Measurements from ENCODE around the gene IL2RA.
"Not testable (repeated sequence)": the region's sequence is repeated elsewhere in the genome, so short reads cannot be mapped to it uniquely, and the experiment has no call there.

IL2RA gene

DNA sequence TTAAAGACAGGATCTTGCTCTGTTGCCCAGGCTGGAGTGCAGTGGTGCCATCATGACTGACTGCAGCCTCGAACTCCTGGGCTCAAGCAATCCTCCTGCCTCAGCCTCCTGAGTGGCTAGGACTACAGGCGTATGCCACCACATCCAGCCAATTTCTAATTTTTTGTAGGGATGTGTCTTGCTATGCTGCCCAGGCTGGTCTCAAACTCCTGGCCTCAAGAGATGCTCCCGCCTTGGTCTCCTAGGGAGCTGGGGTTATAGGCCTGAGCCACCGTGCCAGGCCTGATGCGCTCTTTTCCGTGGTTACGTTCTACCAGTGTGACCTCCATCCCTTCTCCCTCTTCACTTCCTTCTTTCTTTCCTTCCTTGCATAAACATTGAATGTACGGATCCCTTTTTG, 50.6 kb downstream of the IL2RA start:
- DNase-seq = no peak

- DNase-seq = no peak
Observed at GRCh38 chr10:6010569-6010968, 51.6 kb downstream of the IL2RA start.

DNA sequence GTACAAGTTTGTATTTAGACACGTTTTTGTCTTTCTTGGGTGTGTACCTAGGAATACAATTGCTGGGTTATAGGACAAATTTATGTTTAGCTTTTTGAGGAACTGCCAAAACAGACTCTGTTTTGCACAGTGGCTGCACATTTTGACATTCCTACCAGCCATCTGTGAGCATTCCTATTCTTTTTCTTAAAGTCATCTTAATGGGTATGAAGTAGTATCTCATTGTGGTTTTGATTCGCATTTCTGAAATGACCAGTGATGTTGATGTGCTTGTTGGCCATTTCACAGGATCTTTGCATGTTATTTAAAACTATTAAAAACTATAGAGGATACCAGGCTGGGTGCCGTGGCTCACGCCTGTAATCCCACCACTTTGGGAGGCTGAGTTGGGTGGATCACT, 52.2 kb downstream of the IL2RA start:
- no peak for DNase-seq

- no peak for DNase-seq
Observed at GRCh38 chr10:6009150-6009549, 53.0 kb downstream of the IL2RA start.

DNA sequence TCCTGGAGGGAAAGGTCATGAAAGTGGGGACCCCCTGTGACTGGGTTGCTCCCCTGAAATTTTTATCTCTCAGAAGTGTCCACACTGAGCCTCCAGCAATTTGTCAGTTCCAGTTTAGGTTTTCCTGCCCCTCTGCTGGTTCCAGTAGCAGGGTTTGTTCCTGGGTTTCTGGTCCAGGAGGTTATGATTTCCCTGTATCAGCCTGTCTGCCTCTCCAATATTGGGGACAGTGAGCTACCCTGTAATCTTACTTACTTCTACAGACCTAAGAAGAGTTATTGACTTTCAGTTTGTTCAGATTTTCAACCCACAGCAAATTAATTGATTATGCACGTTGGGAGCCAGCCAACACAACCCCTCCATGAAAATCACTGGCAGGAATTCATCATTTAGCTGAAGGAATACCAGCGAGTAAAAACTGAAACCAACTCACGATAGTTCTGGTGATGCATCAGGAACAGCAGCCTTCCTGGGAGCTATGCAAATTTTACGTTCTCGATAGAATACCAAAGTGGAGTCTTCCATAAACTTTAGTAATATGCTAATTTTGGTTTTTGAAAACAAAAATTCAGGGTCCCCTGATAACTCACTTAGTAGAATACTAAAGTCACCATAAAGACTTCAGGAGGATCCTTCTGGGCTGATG, 53.5 kb downstream of the IL2RA start:
- DNase-seq = no peak

DNA sequence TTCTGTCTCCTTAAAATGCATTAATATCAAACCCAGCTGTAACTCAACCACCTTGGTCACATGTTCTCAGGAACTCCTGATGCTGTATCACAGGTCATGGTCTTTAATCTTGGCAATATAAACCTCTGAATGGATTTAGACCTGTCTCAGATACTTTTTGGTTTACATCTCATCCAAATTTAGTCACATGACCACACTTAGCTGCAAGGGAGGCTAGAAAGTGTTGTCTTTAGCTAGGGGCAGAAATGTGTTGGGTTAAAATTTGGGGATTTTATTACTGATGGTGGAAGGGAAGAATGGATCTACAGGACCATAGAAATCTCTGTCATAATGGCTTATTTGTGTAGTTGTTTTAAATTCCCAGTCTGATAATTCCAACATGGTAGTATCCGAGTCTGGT, 55.2 kb downstream of the IL2RA start:
- DNase-seq = no peak

GRCh38 chr10:6006546-6006945, 55.6 kb downstream of the IL2RA start:
- DNase-seq = no peak

GRCh38 chr10:6005856-6006395, 56.2 kb downstream of the IL2RA start:
- no peak for DNase-seq

GRCh38 chr10:6005161-6005804, 56.9 kb downstream of the IL2RA start:
- not testable (repeated sequence) for DNase-seq

GRCh38 chr10:6002809-6003510, 59.2 kb downstream of the IL2RA start:
- no peak for DNase-seq

GRCh38 chr10:5999440-6000165, 62.6 kb downstream of the IL2RA start:
- DNase-seq = peak; percentile 67

- no peak for DNase-seq
Observed at GRCh38 chr10:5996696-5997095, 65.5 kb downstream of the IL2RA start.

DNA sequence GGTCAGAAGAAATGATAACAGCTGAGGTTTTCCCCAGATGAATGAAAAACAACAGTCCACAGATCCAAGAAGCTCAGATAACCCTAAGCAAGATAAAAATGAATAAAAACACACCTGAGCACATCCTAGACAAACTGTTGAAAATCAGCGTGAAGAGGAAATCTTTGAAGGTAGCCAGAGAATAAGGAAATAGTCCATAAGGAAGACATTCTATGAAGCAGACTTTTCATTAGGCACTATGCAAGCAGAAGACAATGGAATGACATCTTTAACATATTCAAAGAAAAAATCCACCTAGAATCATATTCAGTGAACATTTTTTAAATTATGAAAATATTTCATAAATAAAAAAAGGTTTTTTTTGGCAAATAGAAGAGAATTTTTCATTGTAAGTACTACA, 69.8 kb downstream of the IL2RA start:
- no peak for DNase-seq

DNA sequence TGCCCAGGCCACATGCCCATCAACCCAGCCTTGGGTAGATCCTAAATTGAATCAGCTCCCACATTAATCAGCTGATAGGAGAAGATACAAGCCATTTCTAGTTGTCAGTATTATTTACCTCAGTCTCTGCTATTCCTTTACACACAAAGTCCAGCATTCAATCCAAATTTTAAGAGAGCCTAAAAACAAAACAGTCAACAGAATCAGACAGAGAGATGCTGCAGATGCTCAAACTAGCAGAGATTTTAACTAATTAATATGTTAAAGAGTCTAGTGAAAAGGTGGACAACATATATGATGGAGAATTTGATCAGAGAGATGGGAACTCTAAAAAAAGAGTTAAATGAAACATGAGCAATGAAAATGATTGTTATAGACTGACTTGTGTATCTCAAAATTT, 70.5 kb downstream of the IL2RA start:
- DNase-seq = no peak

GRCh38 chr10:5989756-5990155, 72.4 kb downstream of the IL2RA start:
- DNase-seq = no peak

DNA sequence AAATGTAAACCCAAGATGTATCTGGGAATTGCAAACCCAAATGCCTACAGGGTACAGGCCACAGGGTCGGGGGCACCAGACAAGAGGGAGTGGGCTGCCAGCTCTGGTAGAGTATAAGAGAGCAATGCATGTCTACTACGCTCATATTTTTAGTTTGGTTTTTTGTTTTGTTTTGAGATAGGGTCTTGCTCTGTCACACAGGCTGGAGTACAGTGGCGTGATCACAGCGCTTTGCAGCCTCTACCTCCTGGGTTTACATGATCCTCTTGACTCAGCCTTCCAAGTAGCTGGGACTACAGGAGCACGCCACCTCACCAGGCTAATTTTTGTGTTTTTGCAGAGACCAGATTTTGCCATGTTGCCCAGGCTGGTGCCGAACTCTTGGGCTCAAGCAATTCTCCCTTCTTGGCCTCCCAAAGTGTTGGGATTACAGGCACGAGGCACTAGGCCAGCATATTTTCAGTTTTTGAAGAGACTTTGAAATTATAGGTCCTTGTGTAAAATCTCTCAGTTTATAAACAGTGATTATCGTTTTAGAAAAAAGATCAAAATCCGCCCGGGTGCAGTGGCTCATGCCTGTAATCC, 73.7 kb downstream of the IL2RA start:
- DNase-seq = no peak

- no peak for DNase-seq
Observed at GRCh38 chr10:5987747-5988146, 74.4 kb downstream of the IL2RA start.

DNA sequence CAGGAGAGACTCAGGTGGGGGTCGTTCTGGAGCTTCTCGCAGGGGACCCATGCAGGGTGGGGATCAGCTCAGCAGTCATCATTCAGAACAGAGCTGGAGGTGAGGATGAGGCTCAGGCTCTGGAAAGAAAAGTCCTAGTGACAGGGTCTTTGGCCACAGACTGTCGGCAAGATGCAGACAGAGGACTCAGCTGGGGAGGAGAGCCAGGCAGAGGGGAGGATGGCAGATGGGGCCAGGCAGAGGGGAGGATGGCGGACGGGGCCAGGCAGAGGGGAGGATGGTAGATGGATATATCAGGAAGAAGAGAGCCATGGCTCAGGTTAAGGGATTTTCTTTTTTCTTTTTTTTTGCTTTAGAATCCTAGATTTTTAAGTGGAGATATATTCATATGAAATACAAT, 77.1 kb downstream of the IL2RA start:
- DNase-seq = no peak

GRCh38 chr10:5983774-5984173, 78.4 kb downstream of the IL2RA start:
- no peak for DNase-seq

GRCh38 chr10:5981529-5981928, 80.6 kb downstream of the IL2RA start:
- DNase-seq = no peak

DNA sequence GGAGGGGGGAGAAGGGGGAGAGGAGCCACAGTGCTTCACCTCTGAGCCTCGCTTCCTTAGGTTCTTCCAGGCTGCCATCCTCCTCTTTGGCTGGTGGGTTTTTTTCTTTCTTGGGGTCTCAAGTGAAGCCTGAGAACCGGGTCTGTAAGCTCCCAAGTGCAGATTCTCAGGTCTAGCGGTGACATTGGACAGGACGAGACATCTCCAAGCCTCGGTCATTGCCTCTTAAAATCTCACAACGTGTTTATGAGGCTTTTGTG, 84.0 kb downstream of the IL2RA start:
- DNase-seq = no peak

DNA sequence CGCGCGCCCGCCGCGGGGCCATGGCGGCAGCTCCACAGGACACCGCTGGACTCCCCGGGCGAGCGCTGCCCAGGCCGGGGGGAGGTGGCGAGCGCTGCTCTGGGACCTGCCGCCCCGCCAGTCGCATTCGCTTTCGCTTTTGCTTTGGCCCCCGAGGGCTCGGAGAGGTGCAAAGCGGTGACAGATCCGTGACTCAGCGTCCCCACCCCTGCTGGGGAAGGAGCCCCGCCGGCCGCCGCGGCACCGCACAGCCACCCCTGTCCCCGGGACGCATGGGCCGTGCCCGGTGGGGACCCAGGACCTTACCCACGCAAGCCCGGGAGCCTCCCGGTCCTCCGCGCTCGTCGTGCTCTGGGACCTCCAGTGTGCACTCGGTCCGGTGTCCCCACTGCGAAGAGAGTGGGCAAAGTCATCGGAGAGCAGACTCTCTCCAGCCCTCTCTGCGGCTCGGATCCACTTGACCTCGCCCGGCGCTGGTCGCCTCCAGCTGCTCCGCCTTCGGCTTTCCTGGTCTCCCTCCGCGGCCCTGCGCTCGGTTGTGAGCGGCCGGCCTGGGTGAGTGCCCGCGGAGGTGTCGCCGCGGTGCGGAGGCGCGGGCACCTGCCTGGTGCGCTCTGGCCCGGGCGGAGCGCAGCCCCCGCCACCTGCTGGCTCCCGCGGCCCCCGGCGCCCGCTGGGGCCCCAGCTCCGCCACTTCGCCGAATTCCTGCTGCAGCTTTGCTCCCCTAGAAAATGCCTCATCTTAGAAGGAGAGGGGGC, 84.5 kb downstream of the IL2RA start, which contains the start of gene IL15RA:
IL15RA (minus strand) TSS at position 73 of the 759 bp plus-strand sequence; CDS start at position 22, 51 bp downstream.
- peak; percentile 90 for DNase-seq
